A549 treated with DMSO at 1 μM for 4 hours (cell line): ENCODE measurements around the gene CHCHD4. TPM values are rescaled to one million over a fixed set of nuclear protein-coding genes. Genes with fewer than 3 reads are reported as not detected.

Experiments
- total RNA-seq: library from RNA; stranded (reverse); fragments of 200-300 nt; extraction: Qiagen RNA extraction; gene quantifications from 5 replicates; pipeline ENCODE4 v1.2.3, GENCODE V29; 2022; ENCODE audit warnings: low read depth

Gene CHCHD4
- total RNA-seq = 37.3 to 41.9 TPM (median 40.5 TPM) in 5 replicates

DNA sequence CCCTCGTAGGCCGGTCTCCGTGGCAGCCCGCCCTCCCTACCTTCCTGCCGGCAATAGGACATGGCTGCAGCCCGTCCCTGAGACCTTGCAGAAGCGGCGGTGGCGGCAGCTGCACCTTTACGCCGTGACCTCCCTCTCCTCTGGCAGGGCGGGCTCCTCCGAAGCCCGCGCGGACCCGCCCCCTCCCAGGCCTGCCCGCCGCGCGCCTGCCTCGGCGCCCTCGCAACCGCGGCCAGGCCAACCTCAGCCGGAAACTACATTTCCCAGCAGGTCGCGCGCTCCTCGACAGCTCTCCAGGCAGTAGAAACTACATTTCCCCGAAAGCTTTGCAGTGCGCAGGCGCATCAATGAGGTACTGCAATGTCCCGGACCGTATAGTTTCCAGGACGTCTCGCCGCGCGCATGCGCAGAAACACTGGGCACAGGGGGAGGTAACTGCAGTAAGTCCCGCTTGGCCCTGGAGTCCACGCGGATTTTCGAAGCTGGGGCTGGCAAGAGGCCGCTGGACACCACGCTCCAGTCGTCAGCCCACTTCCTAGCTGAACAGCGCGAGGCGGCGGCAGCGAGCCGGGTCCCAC lies at the start of gene CHCHD4, which contains the start of gene TMEM43:
Gene CHCHD4 (minus strand): TSS at position 256 of the 578 bp plus-strand sequence. CDS start 194 bp downstream, at position 62.
Gene TMEM43 (plus strand): TSS at position 438 of the 578 bp plus-strand sequence. CDS start 142 bp downstream, outside the sequence.

Other genes with a start within 250 kb of the CHCHD4 start
- 0.19 to 0.24 TPM (median 0.22 TPM) in 5 replicates for gene WNT7A, start 244.8 kb downstream of the CHCHD4 start, total RNA-seq
- gene TMEM43, start 182 bp upstream of the CHCHD4 start, total RNA-seq = 75.9 to 86.2 TPM (median 82.5 TPM) in 5 replicates
- gene XPC, start 53.7 kb upstream of the CHCHD4 start, total RNA-seq = 28.6 to 33.7 TPM (median 33.2 TPM) in 5 replicates
- 19.1 to 24.1 TPM (median 21.4 TPM) in 5 replicates for gene LSM3, start 53.9 kb upstream of the CHCHD4 start, total RNA-seq